ENCODE data around the gene IREB2.

The IREB2 gene

GRCh38 chr15:78437107-78437761 lies 782 bp upstream of the IREB2 start:
- DNase-seq (ENCODE audit: low spot score): peak; percentile 66

- DNase-seq (ENCODE audit: low spot score): peak; percentile 47
These were observed 736 bp downstream of the IREB2 start for GRCh38 chr15:78438619-78439285.

GRCh38 chr15:78440375-78441373 lies 2.7 kb downstream of the IREB2 start:
- DNase-seq (ENCODE audit: low spot score): no peak

- DNase-seq (ENCODE audit: low spot score): no peak
These were observed 6.2 kb downstream of the IREB2 start for GRCh38 chr15:78444255-78444654.

- DNase-seq (ENCODE audit: low spot score): no peak
These were observed 7.9 kb downstream of the IREB2 start for GRCh38 chr15:78445875-78446274.

- DNase-seq (ENCODE audit: low spot score): no peak
These were observed 8.5 kb downstream of the IREB2 start for GRCh38 chr15:78446551-78446950.

GRCh38 chr15:78448441-78449219 lies 10.6 kb downstream of the IREB2 start:
- DNase-seq (ENCODE audit: low spot score): no peak

- no peak for DNase-seq (ENCODE audit: low spot score)
These were observed 11.4 kb downstream of the IREB2 start for GRCh38 chr15:78449220-78449999.

GRCh38 chr15:78450285-78450858 lies 12.4 kb downstream of the IREB2 start:
- DNase-seq (ENCODE audit: low spot score): no peak

GRCh38 chr15:78452485-78452884 lies 14.5 kb downstream of the IREB2 start:
- no peak for DNase-seq (ENCODE audit: low spot score)

- no peak for DNase-seq (ENCODE audit: low spot score)
These were observed 15.4 kb downstream of the IREB2 start for GRCh38 chr15:78453447-78453846.

- DNase-seq (ENCODE audit: low spot score): no peak
These were observed 17.0 kb downstream of the IREB2 start for GRCh38 chr15:78454992-78455391.

GRCh38 chr15:78455749-78456148 lies 17.7 kb downstream of the IREB2 start:
- DNase-seq (ENCODE audit: low spot score): no peak

- no peak for DNase-seq (ENCODE audit: low spot score)
These were observed 18.4 kb downstream of the IREB2 start for GRCh38 chr15:78456426-78456825.

GRCh38 chr15:78457101-78457500 lies 19.1 kb downstream of the IREB2 start:
- no peak for DNase-seq (ENCODE audit: low spot score)

- no peak for DNase-seq (ENCODE audit: low spot score)
These were observed 22.7 kb downstream of the IREB2 start for GRCh38 chr15:78460737-78461136.

- DNase-seq (ENCODE audit: low spot score): no peak
These were observed 23.3 kb downstream of the IREB2 start for GRCh38 chr15:78461171-78461888.

- no peak for DNase-seq (ENCODE audit: low spot score)
These were observed 31.0 kb downstream of the IREB2 start for GRCh38 chr15:78469031-78469430.

- DNase-seq (ENCODE audit: low spot score): no peak
These were observed 39.3 kb downstream of the IREB2 start for GRCh38 chr15:78477295-78477694.

- DNase-seq (ENCODE audit: low spot score): no peak
These were observed 41.6 kb downstream of the IREB2 start for GRCh38 chr15:78479650-78480049.
